Anterior cingulate cortex (tissue), 58 donors: ENCODE data around the gene SV2C.

Experiments
- DNase-seq, 58 donors: peaks; one replicate each; lab custom pipeline; 2025; lab: John Stamatoyannopoulos, UW

SV2C gene

DNA sequence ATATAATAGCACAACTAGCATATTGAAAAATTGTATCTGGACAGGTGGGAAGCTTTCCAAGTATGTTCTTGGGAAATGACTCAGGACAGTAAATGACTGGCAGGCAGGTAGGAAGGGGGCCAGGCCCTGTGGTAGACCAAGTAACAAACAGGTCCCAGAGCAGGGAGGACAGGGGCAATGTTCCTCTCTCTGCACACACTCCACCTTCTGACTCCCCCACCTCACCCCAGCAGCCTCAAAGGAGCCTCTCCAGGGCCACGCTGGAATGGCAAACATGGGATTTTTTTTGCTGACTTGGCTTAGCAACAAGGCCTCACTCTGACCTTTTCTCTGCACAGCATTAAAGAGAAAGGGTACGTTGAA lies 288.8 kb downstream of the SV2C start:
- DNase-seq: no peak

DNA sequence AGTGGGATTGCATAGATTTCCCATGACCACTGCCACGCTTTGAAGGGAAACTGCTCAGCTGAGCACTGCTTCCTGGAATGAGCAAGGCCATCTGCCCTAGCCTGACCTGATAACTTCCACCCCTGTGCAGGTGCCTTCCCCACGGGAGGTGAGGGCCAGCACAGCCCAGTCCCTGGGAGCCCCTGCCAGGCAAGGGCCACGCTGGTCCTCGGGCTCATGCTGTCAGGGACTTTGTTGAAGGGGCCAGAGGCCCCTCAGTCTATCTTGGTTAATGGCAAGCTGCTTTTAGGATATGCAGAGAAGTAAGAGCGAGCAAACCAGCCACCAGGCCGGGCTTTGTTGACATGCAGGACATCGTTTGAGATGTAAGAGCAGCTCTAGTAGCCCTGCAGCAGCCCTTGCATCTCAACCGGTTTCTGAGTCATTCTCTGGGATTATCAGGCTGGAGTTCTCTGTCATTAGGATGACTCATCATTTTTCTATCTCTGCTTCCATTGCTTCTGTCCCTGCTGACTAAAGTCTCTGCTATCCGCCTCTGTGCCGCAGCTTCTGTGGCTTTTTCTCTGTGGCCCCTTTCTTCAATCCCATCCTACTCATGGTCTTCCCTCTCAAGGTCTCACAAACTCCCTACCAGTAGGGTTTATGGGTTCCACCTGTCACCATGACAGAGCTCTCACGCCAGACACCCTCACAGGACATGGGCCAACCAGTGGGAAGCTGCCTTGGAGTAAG lies 289.3 kb downstream of the SV2C start:
- no peak for DNase-seq

- DNase-seq: no peak
Measured at GRCh38 chr5:76376148-76376865, 293.1 kb downstream of the SV2C start.

- no peak for DNase-seq
Measured at GRCh38 chr5:76376866-76377230, 293.7 kb downstream of the SV2C start.

GRCh38 chr5:76378355-76378754 lies 295.2 kb downstream of the SV2C start:
- no peak for DNase-seq

DNA sequence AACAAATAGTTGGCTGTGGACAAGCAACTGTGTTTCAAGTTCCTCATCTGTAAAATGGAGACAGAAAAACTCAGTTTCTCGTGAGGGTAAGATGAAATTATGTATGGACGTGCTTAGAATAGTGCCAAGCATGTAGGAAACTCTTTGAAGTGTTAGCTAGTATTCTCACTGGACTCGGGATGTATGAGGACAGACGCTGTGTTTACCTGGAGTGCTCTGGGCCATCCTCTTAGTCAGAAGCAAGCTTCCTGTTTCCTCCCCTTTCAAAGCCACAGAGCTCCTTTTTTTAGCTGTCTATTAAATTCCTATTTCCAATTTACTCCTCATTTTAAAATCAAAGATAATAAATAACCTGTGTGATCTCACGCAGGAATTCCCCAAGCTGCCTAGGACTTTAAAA lies 296.1 kb downstream of the SV2C start:
- DNase-seq: no peak

DNA sequence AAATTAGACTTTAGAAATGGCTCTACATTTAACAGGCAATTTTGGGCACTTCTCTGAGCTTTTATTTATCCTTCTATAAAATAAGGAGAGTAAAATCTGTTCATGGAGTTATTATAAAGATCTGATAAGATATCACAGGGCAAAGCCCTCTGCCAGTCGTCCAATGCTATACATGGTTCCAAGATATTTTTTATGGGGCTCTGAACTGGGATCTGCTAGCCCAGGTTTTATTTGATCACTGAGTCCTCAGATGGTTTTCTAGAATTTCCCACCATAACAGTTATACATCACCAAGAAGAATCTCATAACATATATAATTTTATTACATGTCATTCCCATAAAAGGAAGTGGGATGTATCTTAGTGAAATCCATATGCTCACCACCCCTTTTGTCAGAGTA lies 296.7 kb downstream of the SV2C start:
- no peak for DNase-seq

- DNase-seq: no peak
Measured at GRCh38 chr5:76380346-76381066, 297.3 kb downstream of the SV2C start.

- DNase-seq: no peak
Measured at GRCh38 chr5:76383126-76383832, 300.1 kb downstream of the SV2C start.

DNA sequence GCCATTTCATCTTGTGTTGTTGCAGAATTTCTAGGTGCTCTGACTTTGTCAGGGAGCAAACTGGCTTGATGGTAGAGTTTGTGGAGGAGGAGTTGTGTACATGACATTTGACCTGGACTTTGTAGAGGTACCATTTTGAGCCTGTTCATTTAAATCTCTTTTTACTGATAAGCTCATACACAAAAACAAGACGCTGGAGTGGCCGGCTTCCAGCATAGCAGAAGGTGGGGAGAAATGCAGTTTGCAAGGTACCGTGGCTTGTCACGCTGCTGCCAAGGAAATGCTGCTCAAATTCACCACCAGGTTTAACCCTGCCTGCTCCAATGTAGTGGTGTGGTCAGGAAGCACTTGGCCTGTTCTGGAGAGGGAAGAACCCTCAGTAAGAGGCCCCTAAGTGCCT lies 301.0 kb downstream of the SV2C start:
- no peak for DNase-seq

GRCh38 chr5:76384705-76385104 lies 301.5 kb downstream of the SV2C start:
- DNase-seq: no peak

DNA sequence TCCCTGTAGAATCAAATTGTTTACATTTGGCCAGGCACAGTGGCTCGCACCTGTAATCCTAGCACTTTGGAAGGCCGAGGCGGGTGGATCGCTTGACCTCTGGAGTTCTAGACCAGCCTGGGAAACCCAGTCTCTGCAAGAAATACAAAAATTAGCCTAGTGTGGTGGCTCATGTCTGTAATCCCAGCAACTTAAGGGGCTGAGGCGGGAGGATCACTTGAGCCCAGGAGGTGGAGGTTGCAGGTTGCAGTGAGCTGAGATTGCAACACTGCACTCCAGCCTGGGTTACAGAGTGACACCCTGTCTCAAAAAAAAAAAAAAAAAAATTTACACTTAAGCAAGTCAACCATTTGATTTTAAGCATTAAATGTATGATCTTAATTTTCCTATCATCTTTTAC lies 302.4 kb downstream of the SV2C start:
- DNase-seq: no peak

- DNase-seq: no peak
Measured at GRCh38 chr5:76386360-76386759, 303.2 kb downstream of the SV2C start.

DNA sequence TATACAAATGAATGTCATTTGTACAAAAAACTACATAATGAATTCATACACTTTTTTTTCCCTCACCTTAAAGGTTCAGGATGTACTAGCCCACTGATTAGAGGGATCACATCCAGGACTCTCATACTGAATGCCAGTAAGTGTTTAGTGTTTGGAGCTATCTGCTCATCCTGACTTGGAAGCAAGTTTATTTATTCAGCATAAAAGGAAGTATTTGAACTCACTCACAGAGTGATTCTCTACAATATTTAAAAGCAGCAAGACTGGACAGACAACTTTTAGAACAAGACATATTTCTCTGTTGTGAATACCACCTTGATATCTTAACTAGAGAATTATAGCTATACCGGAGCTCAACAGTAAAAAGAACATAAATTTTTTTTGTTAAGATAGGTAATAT lies 305.1 kb downstream of the SV2C start:
- DNase-seq: no peak

DNA sequence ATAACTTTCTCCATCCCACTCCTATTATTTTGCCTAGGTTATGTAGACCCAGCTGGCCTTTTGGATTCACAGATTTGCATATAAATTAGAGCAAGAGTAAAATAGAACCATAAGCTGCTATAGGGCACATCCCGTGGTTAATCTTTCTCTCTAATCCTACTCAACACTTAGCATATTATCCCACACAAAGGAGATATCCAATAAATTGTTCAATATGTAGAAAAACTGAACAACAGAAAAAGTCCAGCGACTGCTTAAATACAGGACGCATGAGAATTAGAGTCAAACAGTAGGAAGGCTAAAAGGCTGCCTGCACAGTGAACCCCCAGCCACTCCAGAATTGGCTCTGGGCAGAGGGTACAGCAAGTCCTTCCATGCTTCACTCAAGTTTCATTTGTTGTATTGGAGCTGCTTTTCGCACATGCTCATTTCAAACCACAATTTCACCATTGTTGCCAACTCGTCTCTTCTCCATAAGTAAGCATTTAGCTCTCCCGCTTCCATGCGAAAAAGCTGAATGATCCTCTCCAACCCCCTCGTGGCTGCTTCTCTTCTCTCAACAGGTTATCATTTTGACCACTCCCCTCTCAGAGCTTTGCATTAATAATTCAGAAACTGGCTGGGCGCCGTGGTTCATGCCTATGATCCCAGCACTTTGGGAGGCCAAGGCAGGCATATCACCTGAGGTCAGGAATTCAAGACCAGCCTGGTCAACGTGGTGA lies 305.8 kb downstream of the SV2C start:
- no peak for DNase-seq

DNA sequence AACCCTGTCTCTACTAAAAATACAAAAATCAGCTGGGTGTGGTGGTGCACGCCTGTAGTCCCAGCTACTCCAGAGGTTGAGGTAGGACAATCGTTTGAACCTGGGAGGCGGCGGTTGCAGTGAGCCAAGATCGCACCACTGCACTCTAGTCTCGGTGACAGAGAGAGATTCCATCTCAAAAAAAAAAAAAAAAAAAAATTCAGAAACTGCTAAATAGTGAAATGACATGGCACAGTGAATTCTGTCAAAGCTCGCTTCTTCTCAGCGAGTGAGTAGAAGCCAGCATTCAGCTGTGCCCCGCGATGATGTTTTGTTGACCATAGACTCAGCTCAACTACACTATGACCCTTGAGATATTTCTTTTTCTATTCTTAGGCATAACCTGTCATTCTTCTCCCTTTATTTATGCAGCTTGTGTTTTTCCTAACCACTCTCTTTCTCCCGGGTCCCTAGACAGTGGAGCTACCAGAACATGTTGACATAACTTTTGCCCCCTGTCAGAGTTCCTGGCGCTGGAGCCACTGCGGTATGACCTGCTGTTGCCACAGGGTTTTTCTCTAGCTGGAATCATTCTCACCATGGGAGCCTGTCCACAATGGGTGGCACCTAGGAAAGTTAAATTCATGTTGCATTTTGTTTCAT lies 306.5 kb downstream of the SV2C start:
- no peak for DNase-seq

DNA sequence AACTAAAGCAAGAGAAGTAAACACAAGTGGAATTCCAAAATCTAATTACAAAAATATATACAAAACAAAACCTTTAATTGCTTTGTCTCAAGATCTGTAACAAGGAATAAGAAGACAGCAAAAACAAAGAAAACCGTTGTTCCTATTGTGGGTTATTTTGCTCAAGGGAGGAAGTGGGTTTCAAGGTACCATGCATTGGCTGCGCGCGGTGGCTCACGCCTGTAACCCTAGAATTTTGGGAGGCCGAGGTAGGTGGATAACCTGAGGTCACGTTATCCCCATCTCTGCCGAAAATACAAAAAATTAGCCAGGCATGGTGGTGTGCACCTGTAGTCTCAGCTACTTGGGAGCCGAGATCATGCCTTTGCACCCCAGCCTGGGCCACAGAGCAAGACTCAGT lies 307.8 kb downstream of the SV2C start:
- no peak for DNase-seq

DNA sequence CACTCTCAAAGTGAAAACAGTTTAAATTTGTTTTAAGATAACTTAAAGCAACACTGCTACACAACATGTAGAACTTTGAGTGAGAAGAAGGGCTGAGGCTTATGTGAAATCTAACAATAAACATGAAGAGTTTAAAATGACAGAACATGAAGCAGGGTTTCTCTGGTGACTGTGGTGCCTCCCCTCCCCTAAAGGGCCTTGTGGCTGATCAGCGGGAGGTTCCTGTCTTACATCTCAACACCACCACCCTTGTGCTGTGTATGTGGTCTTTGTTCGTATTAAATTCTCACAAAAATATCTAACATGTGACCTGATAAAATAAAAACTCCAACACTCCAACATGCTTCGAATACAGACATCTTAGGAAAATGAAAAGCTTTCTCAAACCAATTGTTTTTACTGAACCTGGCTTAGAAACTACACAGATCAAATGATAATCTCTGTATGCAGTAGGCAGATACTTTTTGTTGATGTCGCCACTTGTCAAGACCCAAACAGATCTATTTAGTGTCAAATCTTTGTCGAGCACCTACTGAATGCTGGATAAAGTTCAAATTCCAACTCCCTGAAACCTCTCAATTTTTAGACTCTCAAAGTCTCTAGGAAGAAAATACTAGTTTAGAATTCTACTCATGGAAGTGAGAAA lies 310.0 kb downstream of the SV2C start:
- DNase-seq: no peak

- DNase-seq: no peak
Measured at GRCh38 chr5:76397200-76397599, 314.0 kb downstream of the SV2C start.
